ENCODE results near the gene RRP1B. TPM values are rescaled to one million over a fixed set of nuclear protein-coding genes. Genes with fewer than 3 reads are reported as not detected.
"Not testable (repeated sequence)": the region's sequence is repeated elsewhere in the genome, so short reads cannot be mapped to it uniquely, and the experiment has no call there.

Gene RRP1B
- total RNA-seq, 1 donor from 2014 or later, result 22.3 TPM

DNA sequence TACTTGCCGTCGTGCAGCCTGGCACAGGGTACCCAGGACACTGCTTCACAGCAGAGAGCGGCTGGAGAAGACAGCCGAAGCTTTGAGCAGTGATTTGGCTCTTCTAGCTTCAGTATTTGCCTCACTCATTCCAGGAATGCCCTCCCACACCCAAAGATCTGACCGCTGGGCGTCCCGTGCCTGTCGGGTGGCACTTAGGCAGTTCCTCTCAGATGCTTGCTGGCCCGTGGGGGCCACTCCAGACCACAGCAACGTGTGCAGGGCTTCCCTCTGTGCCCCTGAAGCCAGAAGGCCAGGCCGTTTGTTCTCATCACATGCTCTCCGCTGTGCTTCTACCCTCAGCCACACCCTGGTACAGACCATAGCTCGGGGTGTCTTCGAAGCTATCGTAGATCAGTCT is 17.0 kb downstream of the RRP1B start:
- no peak for DNase-seq

DNA sequence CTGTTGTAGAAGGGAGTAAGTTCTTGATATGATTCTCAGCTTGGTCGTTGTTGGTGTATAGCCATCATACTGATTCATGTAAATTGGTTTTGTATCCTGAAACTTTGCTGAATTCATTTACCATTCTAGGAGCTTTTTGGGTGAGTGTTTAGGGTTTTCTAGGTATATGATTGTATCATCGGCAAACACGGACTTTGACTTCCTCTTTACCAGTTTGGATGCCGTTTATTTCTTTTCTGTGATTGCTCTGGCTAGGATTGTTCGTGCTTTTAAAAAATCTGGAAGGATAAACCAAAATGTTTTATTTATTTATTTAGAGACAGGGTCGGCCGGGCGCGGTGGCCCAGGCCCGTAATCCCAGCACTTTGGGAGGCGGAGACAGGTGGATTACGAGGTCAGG is 20.6 kb downstream of the RRP1B start:
- no peak for DNase-seq

DNA sequence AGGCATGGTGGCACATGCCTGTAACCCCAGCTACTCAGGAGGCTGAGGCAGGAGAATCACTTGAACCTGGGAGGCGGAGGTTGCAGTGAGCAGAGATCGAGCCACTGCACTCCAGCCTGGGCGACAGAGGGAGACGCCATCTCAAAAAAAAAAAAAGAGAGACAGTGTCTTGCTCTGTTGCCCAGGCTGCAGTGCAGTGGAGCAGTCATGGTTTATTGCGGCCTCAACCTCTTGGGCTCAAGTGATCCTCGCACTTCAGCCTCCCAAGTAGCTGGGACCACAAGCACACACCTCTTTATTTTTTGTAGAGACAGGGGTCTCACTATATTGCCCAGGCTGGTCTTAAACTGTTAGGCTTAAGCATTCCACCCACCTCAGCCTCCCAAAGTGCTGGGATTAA is 21.1 kb downstream of the RRP1B start:
- not testable (repeated sequence) for DNase-seq

DNA sequence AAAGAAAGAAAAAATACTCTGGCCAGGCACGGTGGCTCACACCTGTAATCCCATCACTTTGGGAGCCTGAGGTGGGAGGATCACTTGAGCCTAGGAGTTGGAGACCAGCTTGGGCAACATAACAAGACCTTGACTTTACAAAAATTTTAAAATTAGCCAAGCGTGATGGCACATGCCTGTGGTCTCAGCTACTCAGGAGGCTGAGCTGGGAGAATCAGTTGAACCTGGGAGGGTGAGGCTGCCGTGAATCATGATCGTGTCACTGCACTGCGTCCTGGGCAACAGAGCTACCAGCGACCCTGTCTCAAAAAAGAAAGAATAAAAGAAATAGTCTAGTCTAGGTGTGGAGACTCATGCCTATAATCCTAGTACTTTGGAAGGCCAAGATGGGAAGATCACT is 22.3 kb downstream of the RRP1B start:
- no peak for DNase-seq

DNA sequence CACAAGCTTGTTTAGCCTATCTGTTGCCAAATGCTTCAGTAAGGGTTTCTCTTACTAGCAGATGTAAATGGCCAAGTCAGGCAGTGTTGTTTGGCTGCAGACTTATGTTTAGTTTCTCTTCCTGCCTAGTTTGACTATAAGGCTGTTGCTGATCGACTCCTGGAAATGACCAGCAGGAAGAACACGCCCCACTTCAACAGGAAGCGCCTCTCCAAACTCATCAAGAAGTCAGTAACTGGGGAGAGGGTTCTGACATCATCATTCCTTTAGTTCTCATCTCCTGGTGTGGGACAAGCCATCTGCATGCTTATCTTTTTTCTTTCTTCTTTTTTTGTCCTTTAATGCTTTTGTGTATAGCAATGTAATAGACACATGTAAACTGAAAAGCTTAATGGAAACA is 25.1 kb downstream of the RRP1B start:
- DNase-seq, result no peak

DNA sequence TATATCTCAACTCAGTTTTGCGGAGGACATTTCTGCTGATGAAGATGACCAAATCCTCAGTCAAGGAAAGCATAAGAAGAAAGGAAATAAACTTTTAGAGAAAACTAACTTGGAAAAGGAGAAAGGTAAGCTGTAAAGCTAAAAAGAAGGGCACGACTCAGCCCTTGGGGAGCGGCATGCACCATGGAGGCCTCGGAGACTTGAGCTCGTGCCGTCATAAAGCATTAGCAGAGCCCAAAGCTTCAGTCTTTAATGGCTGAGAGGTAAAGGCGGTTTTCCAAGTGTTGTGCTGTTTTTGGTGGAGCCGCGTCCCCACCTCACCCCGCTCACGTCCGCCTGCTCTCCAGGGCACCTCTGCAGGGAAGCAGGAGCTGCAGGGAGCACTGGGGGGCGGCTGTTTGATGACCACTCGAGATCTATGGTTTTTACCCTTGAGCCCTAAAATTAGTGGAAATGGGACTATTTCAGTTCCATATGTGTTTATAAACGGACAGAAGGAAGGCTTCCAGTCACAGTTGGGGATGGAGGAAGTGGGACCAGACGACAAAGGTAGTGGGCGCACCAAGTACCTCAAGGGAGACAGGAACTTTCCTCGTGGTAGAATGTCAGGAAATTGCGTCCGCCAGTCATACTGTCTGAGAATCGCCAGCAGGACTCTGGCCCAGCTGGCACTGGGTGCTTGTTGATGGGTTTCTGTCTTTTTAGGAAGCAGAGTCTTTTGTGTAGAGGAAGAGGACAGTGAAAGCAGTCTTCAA is 27.6 kb downstream of the RRP1B start:
- no peak for DNase-seq

DNA sequence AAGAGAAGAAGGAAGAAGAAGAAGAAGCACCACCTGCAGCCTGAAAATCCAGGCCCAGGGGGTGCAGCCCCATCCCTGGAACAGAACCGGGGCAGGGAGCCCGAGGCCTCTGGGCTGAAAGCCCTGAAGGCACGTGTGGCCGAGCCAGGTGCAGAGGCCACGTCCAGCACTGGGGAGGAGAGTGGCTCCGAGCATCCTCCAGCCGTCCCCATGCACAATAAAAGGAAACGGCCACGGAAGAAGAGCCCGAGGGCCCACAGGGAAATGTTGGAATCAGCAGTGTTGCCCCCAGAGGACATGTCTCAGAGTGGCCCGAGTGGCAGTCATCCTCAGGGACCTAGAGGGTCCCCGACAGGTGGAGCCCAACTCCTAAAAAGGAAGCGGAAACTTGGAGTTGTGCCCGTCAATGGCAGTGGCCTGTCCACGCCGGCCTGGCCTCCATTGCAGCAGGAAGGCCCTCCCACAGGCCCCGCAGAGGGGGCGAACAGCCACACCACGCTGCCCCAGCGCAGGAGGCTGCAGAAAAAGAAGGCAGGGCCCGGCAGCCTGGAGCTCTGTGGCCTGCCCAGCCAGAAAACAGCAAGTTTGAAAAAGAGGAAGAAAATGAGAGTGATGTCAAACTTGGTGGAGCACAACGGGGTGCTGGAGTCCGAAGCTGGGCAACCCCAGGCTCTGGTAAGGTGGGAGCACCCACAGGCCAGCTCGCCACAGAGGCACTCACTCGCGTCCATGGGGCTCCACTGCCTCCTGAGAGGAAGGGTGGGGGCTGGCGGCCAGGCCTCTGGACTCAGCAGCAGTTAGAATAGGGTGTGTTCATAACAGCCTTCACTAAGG is 28.4 kb downstream of the RRP1B start:
- DNase-seq, result no peak

DNA sequence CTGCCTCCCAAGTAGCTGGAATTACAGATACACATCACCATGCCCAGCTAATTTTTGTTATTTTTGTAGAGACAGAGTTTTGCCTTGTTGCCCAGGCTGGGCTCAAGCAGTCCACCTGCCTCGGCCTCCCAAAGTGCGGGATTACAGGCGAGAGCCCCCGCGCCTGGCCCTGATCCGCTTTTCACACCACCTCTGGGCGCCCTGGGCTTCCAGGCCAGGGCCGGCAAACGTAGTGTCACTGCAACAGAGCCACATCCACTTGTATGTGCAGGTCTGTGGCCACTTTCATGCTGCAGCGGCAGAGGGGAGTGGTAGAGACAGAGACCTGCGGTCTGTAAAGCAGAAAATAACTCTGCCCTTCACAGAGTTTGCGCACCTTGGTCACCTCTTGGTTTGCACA is 29.5 kb downstream of the RRP1B start:
- DNase-seq, result no peak

DNA sequence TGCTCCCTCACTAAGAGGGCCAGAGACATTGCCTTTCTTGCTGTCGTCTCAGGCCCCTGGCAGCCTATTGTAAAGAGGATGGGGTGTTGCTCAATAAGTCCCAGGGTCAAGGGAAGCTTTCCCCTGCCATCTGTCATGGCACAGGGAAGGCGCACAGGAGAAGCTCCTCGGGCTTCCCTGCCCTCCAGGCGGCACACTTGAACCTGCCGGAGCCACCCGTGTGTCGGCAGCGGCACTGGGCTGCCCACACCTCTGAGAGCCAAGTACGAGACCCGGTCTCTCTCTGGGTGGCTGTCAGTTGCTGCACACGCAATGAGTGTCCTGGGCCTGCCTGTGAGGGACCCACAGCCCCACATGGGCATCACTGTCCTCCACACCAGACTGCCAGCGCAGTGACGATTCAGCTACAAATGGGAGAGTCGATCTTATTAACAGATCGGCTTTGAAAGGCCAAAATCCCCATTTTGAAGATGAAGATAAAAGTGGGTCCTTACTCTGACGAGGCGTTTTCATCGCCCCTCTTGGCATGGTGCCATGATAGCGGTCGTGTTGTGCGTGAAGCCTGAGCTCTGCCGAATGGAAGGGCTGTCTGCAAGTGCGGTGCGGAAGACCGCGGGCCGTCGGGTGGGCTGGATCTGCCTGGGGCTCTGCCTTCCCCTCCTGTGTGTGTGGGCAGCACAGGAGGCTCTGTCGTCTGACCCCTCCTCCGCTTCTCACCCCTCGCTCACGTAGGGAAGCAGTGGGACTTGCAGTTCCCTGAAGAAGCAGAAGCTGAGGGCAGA is 30.4 kb downstream of the RRP1B start:
- no peak for DNase-seq

DNA sequence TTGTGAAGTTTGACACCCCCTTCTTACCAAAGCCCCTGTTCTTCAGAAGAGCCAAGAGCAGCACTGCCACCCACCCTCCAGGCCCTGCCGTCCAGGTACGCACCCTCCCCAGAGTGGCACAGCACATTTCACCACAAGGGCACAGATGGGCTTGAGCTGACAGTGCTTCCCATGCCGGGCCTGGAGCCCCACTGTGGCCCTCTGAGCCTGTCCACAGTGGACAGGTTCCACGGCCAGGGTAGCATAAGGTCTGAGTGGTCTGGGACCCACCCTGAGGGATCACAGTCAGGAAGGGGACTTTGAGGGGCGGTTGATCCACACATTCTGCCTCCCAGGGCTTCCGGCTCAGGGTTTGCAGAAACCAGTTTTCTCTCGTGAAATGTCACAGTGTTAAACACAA is 31.0 kb downstream of the RRP1B start:
- DNase-seq, result no peak

DNA sequence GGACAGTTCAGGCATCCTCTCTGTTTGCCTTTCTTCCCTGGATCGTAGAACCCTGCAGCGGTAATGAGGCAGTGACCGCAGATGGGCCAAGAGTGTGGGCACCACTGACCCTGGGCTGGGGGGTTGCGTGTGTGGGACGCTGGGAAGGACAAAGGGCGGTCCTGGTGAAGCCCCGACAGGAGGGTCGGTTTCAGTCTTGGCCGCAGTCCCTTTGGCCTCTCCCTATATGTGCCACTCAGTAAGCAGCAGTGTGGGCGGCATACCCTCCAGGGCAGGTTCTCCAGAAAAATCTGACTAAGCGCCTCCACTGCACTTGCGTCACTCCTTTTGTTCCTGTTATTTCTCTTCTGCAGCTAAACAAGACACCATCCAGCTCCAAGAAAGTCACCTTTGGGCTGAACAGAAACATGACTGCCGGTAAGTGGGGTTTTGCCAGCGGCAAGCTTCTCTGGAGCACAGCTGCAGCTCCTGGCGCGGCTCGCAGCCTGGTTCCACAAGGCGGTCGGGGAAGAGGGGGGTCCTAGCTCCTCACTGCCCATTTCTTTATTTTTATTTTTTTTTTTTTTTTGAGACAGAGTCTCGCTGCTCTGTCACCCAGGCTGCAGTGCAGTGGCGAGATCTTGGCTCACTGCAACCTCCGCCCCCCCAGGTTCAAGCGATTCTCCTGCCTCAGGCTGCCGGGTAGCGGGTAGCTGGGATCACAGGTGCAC is 31.9 kb downstream of the RRP1B start:
- DNase-seq, result no peak

DNA sequence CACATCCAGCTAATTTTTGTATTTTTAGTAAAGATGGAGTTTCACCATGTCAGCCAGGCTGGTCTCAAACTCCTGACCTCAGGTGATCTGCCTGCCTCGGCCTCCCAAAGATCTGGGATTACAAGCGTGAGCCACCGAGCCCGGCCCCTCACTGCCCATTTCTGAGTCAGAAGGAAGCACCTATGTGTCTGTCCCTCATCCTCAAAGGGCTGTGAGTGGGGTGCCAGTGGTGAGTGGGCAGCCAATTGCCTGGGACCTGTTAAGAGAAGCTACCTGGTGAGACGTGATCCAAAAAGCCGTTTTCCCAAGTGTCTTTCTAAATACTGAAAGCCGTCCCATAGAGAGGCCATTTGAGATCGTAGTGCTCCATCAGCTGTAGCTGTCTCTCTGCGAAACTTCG is 32.4 kb downstream of the RRP1B start:
- no peak for DNase-seq

DNA sequence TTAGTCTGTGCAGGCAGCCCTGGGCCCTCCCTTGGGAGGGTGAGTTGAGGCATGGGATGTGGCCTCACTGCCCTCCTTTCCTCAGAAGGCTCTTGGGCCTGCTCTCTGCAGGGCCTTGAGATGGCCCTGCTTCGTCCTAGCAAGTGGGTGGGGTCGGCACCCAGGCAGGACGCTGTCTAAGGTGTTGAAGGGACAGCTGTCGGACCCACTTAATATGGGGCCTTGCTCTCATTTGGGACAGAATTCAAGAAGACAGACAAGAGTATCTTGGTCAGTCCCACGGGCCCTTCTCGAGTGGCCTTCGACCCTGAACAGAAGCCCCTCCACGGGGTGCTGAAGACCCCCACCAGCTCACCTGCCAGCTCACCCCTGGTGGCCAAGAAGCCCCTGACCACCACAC is 33.6 kb downstream of the RRP1B start:
- DNase-seq, result no peak

DNA sequence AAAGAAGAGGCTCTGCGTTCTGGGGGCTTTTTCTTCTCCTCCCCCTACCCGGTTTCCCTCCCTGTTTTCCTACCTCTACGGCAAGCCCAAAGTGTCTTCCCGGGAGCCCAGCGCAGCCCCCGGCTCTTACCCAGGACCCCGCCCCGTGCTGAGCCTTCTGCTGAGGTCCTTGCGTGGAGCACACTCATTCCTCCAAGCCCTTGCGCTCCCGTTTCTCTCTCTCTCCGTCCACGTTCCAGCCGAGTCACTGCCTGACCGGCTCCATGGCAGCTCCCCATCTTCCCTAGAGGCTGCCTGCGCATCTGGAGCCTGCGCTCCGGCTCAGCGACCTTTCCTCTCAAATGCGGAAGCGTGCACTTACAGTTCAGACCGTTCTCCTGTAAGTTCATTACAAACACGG is 34.6 kb downstream of the RRP1B start:
- no peak for DNase-seq

DNA sequence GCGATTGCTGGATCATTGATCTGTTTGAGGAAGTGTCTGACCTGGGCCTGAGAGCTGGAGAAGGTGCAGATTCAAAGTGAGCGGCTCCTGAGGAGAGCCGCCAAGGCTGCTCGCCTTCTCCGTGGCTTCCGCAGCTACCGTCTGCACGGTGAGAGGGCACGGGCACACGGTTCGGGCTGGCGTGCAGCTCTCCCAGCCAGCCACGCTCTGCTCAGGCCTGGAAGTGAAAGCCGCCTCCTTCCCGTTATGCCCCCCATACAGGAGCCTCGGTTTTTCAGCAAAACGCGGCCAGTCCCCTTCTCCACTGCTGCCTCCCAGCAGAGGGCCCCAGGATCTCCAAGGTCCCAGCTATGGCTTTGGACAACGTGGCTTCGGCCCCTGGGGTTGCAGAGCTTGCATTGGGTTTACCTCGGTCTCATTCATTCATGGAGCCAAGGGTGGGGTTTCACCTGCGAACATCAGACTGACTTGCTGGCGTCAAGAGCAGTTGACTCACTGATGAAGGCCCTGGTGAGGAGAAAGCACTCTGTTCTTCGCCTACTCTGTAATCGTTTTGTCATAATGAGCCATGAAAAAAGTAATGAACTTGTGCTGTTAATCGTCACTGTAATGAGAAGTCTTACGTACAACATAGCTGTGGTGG is 35.2 kb downstream of the RRP1B start:
- DNase-seq, result no peak

DNA sequence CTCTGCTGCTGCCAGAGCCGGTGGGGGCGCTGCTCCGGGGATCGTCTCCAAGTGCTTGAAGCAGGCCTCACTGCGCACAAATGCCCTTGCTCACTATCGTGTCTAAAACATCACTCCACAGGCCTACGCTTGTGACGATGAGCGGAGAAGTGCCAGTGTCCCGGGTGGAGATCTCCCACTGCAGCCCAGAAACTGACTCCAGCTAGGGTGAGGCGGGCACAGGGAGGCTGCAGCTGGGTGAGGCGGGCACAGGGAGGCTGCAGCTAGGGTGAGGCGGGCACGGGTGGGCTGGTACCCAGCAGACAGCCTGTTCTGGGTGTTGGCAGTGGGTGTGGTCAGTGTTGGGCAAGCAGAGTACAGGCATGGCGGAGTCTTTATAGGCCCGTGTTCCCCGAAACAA is 36.9 kb downstream of the RRP1B start:
- DNase-seq, result no peak

DNA sequence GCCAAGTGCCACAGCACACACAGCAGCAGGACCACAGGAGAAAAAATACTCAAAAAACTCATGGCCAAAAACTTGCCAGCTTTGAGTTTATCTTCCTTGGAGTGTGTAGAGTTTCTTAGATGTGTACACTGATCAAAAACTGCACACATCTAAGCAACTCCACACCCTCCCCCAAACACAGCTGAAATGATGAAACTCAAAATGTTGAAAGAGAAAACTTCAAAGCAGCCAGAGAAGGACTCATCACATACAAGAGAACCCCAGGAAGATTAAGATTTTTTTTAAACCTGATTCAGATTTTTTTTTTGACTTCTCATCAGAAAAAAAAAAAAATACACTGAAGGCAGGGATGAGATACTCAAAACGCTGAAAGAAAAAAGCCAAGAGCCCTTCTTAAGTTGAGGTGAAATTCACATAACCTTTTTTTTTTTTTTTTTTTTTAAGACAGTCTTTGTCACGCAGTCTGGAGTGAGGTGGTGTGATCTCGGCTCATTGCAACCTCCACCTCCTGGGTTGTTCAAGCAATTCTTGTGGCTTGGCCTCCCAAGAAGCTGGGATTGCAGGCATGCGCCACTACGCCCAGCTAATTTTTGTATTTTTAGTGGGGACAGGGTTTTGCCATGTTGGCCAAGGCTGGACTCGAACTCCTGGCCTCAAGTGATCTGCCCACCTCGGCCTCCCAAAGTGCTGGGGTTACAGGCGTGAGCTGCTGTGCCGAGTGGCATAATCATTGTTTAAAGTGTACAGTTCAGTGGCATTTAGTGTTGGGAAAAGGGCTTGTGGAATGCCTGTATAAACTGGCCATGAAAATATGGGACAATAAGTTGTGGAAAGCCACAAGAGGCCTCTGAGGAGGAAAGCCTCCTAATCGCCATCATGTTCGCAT is 38.6 kb downstream of the RRP1B start:
- DNase-seq, result no peak

DNA sequence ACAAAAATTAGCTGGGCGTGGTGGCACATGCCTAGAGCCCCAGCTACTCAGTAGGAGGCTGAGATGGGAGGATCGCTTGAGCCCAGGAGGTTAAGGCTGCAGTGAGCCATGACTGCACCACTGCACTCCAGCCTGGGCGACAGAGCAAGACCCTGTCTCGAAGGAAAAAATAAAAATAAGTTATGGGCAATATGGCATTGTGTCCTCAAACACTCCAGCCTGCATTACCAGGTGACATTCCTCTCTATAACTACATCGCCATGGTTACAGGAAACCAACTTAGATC is 40.1 kb downstream of the RRP1B start:
- DNase-seq, result not testable (repeated sequence)

DNA sequence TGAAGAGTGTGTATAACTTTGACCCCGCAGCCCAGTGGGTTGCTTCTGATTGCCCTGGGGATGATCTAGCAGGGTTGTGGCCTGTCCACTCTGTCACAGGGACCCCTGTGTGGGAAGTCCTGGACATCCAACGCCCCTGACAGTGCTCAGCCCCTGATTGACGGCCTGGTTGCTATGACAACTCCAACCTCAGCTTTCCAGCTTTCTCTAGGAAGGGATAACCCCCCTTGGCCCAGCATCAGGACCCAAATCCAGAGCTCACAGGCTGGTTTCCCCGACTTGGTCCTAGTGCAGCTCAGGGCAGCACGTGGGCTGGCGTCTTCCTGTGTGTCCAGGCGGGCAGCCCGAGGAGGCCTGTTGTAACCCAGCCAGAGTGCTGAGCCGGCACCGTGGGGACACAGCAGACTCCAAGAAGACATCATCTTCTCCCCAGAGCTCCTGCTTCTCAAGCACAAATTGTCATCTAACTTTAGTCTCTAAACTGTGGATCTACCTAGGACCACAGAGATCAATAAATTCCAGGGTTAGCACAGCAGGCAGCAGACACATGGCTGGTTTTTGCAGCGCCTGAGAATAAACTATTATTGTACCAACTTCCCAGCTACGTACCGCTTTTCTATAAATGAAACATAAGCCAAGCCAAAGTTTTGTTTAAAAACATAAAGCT is 40.7 kb downstream of the RRP1B start:
- DNase-seq, result no peak
